Fibroblast of pulmonary artery (primary cell): ENCODE data around the gene ZNF275.
"Not testable (repeated sequence)": the region's sequence is repeated elsewhere in the genome, so short reads cannot be mapped to it uniquely, and the experiment has no call there.

Source experiments
- DNase-seq: peaks from one replicate; pipeline ENCODE4 v3.0.0-alpha.2; 2010; ENCODE audit warnings: low read depth
- H3K4me3 ChIP-seq: replicated peaks from 2 replicates; pipeline ENCODE4 v1.5.1; 2011; ENCODE audit warnings: low read depth, mild to moderate bottlenecking, control low read depth, low read length, moderate library complexity
- CTCF ChIP-seq: IDR thresholded peaks from 2 replicates; pipeline ENCODE4 v1.5.1; 2011; ENCODE audit warnings: mild to moderate bottlenecking, control low read depth, low read length, inconsistent platforms; ENCODE audit errors: missing control alignments

The ZNF275 gene

GRCh38 chrX:153312041-153312440 lies 21.9 kb upstream of the ZNF275 start:
- DNase-seq, result no peak

GRCh38 chrX:153312842-153313241 lies 21.1 kb upstream of the ZNF275 start:
- no peak for DNase-seq
- no peak for TF ChIP-seq CTCF
- no peak overlapping the region for H3K4me3 ChIP-seq

More at GRCh38 chrX:153312041-153312440, 21.9 kb upstream of the ZNF275 start:
- no peak for TF ChIP-seq CTCF
- H3K4me3 ChIP-seq, result no peak overlapping the region

GRCh38 chrX:153317306-153317705 lies 16.6 kb upstream of the ZNF275 start:
- DNase-seq, result no peak
- TF ChIP-seq CTCF, result no peak
- no peak overlapping the region for H3K4me3 ChIP-seq

- H3K4me3 ChIP-seq, result no peak overlapping the region
- no peak for DNase-seq
- TF ChIP-seq CTCF, result no peak
Measured at GRCh38 chrX:153317996-153318722, 15.8 kb upstream of the ZNF275 start.

- H3K4me3 ChIP-seq, result no peak overlapping the region
- no peak for TF ChIP-seq CTCF
- no peak for DNase-seq
Measured at GRCh38 chrX:153318811-153319210, 15.1 kb upstream of the ZNF275 start.

- no peak for TF ChIP-seq CTCF
- H3K4me3 ChIP-seq, result no peak overlapping the region
- no peak for DNase-seq
Measured at GRCh38 chrX:153319295-153320046, 14.5 kb upstream of the ZNF275 start.

- H3K4me3 ChIP-seq, DNase-seq: not testable (repeated sequence)
Measured at GRCh38 chrX:153320047-153320443, 13.9 kb upstream of the ZNF275 start.
